HL-60 (cell line): ENCODE results near the gene THEM4.
"Not testable (repeated sequence)": the region's sequence is repeated elsewhere in the genome, so short reads cannot be mapped to it uniquely, and the experiment has no call there.

Experiments
- GABPA ChIP-seq: IDR thresholded peaks from 2 replicates; pipeline ENCODE4 v1.6.1; 2012; ENCODE audit warnings: low read depth
- POLR2AphosphoS5 ChIP-seq: IDR thresholded peaks from 2 replicates; pipeline ENCODE4 v1.6.1; 2012; ENCODE audit warnings: low read depth
- REST ChIP-seq: IDR thresholded peaks from 2 replicates; pipeline ENCODE4 v1.6.1; 2012; ENCODE audit warnings: low read depth; ENCODE audit not compliant: insufficient replicate concordance
- SPI1 ChIP-seq: IDR thresholded peaks from 2 replicates; pipeline ENCODE4 v1.6.1; 2012; ENCODE audit warnings: low read depth, mild to moderate bottlenecking, borderline replicate concordance
- TF ChIP-seq, protein P1 (sequence below): IDR thresholded peaks from one replicate; pipeline ENCODE4 v1.5.1; 2011; ENCODE audit warnings: low read length, control low read depth, inconsistent platforms; ENCODE audit not compliant: insufficient read depth

DNA sequence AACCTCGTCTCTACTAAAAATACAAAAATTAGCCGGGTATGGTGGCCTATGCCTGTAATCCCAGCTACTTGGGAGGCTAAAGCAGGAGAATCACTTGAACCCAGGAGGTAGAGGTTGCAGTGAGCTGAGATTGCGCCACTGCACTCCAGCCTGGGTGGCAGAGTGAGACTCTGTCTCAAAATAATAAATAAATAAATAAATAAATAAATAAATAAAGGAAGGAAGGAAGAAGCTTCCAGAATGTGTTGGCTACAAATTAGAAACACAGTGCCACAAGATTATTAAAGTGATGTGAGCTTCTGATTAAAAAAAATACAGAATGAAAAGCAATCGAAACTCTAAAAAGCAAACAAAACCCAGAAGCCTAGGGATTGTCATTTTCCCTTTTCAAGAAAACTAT lies 25.4 kb downstream of the THEM4 start:
- TF ChIP-seq, protein P1, sequence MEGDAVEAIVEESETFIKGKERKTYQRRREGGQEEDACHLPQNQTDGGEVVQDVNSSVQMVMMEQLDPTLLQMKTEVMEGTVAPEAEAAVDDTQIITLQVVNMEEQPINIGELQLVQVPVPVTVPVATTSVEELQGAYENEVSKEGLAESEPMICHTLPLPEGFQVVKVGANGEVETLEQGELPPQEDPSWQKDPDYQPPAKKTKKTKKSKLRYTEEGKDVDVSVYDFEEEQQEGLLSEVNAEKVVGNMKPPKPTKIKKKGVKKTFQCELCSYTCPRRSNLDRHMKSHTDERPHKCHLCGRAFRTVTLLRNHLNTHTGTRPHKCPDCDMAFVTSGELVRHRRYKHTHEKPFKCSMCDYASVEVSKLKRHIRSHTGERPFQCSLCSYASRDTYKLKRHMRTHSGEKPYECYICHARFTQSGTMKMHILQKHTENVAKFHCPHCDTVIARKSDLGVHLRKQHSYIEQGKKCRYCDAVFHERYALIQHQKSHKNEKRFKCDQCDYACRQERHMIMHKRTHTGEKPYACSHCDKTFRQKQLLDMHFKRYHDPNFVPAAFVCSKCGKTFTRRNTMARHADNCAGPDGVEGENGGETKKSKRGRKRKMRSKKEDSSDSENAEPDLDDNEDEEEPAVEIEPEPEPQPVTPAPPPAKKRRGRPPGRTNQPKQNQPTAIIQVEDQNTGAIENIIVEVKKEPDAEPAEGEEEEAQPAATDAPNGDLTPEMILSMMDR = not testable (repeated sequence)
- not testable (repeated sequence) for TF ChIP-seq POLR2AphosphoS5, SPI1, REST, GABPA
